ENCODE measurements around the gene EPS8L2. TPM values are rescaled to one million over a fixed set of nuclear protein-coding genes. Genes with fewer than 3 reads are reported as not detected.

EPS8L2 gene
- total and polyA plus RNA-seq, 2 of the 13 experiments (the other 11 are each of a cell fraction or from before 2014, with no cell fraction given) = 89.3 to 416 TPM

DNA sequence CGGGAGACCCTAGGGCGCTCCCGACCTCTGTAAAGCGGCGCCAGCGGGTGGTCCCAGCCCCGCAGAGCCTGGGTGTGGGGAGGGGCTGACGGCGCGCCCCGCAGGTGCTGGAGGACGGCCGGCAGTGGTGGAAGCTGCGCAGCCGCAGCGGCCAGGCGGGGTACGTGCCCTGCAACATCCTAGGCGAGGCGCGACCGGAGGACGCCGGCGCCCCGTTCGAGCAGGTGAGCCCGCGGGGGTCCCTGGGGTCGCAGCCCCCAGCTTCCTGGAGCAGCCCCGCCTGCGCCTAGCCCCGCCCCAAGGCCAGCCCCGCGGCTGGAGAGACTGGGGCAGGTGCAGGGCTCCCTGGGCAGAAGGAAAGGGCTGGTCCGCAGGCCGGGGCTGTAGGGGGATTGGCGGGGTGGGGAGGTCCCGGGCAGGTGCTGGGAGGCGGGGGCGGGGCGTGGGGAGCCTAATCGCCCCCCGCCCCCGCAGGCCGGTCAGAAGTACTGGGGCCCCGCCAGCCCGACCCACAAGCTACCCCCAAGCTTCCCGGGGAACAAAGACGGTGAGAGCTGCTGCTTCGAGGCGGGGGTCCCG is 19.7 kb downstream of the EPS8L2 start:
- FAIRE-seq (no peak), DNase-seq (ENCODE audit: low spot score) (no peak), ATAC-seq (no peak)
- in situ Hi-C loops (cut with HindIII; ENCODE audit: extremely low pct_ligation_motif_present, low pct_unique_long_range_greater_than_20kb) = loop anchor here (5.0 kb wide), 1 partner anchor 68 kb away; no protein-coding TSS in a partner anchor
- no peak overlapping the region for H3K27ac ChIP-seq (ENCODE audit: extremely low read length, insufficient read depth, low read length)
- no peaks in the 10 kb centered on the region for H3K79me2 ChIP-seq (ENCODE audit: insufficient read depth, low read length)
- no peak overlapping the region for H3K4me2 ChIP-seq (ENCODE audit: low read depth, low read length)
- peaks cover 38% of the 10 kb centered on the region for H3K4me1 ChIP-seq (ENCODE audit: insufficient read depth, low read length)
- H2AFZ ChIP-seq (ENCODE audit: low read length) = no peak overlapping the region
- ChIA-PET POLR2A (interaction anchor here (1.2 to 12.6 kb wide), 5 partner anchors 13 to 28 kb away, joined by 6 to 203 read pairs (median 10); partner anchors contain the start of genes DEAF1, EPS8L2, TALDO1 and TMEM80), CTCF (ENCODE audit: low intra/inter-chr PET ratio, low total read pairs) (interaction anchor here (1.9 kb wide), 1 partner anchor 29 kb away, joined by 3 read pairs; no protein-coding TSS in a partner anchor)
- H3K9me3 ChIP-seq (ENCODE audit: low read length) = no peaks in the 10 kb centered on the region
- no peak overlapping the region for H3K4me3 ChIP-seq (replicated peaks in 1 of 3; ENCODE audit: insufficient read depth in 1 of 3, low read depth in 2 of 3, low read length in 3 of 3)
- H3K36me3 ChIP-seq (replicated peaks in 1 of 2; ENCODE audit: control insufficient read depth in 1 of 2, insufficient read depth in 2 of 2, low read length in 2 of 2) = peaks cover 20 to 37% of the 10 kb centered on the region in 2 experiments
- no peak overlapping the region for H3K9ac ChIP-seq (ENCODE audit: insufficient read depth, low read depth, low read length)
- intact Hi-C loops (cut with micrococcal nuclease; ENCODE audit: unreplicated experiment) = no loop called here
- TF ChIP-seq AGO2 (optimal IDR thresholded peaks at IDR 0.05; ENCODE audit: low read depth, low read length) = peak; percentile 83
- TF ChIP-seq ZNF343 (CRISPR knock-in tag; IDR thresholded peaks at IDR 0.05) = no peak
- no peak for TF ChIP-seq ZNF235 (CRISPR knock-in tag; IDR thresholded peaks at IDR 0.05; ENCODE audit: borderline replicate concordance)
- TF ChIP-seq FOXA1 (IDR thresholded peaks at IDR 0.05) = no peak
- no peak for TF ChIP-seq FOXA1 (CRISPR knock-in tag; IDR thresholded peaks at IDR 0.05)
- TF ChIP-seq, protein P1, sequence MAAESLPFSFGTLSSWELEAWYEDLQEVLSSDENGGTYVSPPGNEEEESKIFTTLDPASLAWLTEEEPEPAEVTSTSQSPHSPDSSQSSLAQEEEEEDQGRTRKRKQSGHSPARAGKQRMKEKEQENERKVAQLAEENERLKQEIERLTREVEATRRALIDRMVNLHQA (CRISPR knock-in tag; IDR thresholded peaks at IDR 0.05) = no peak
- no peak for TF ChIP-seq THYN1 (CRISPR knock-in tag; IDR thresholded peaks at IDR 0.05; ENCODE audit: borderline replicate concordance, low read depth)
- no peak for TF ChIP-seq CHD4 (IDR thresholded peaks at IDR 0.05; ENCODE audit: borderline replicate concordance, low read length)
- TF ChIP-seq, protein P2, sequence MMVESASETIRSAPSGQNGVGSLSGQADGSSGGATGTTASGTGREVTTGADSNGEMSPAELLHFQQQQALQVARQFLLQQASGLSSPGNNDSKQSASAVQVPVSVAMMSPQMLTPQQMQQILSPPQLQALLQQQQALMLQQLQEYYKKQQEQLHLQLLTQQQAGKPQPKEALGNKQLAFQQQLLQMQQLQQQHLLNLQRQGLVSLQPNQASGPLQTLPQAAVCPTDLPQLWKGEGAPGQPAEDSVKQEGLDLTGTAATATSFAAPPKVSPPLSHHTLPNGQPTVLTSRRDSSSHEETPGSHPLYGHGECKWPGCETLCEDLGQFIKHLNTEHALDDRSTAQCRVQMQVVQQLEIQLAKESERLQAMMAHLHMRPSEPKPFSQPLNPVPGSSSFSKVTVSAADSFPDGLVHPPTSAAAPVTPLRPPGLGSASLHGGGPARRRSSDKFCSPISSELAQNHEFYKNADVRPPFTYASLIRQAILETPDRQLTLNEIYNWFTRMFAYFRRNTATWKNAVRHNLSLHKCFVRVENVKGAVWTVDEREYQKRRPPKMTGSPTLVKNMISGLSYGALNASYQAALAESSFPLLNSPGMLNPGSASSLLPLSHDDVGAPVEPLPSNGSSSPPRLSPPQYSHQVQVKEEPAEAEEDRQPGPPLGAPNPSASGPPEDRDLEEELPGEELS (CRISPR knock-in tag; IDR thresholded peaks at IDR 0.05) = no peak
- no peak for TF ChIP-seq ZNF263 (CRISPR knock-in tag; IDR thresholded peaks at IDR 0.05)
- no peak for TF ChIP-seq RCOR2 (CRISPR knock-in tag; IDR thresholded peaks at IDR 0.05)
- no peak for TF ChIP-seq SOX6 (IDR thresholded peaks at IDR 0.05)
- no peak for TF ChIP-seq SOX6 (CRISPR knock-in tag; IDR thresholded peaks at IDR 0.05)
- peak in 1 of 2 experiments; percentile 37; a peak in 1 of 4 replicates for TF ChIP-seq POLR2A (IDR thresholded peaks at IDR 0.05; ENCODE audit: insufficient read depth in 1 of 2, low read depth in 2 of 2, low read length in 2 of 2)
- TF ChIP-seq RBFOX2 (IDR thresholded peaks at IDR 0.05; ENCODE audit: low read depth, low read length) = peak; percentile 71
- TF ChIP-seq POLR2AphosphoS2 (IDR thresholded peaks at IDR 0.05; ENCODE audit: low read depth, low read length) = no peak
- no peak for TF ChIP-seq HOXA7 (CRISPR knock-in tag; IDR thresholded peaks at IDR 0.05)
- H3K27me3 ChIP-seq (ENCODE audit: control insufficient read depth in 1 of 2, insufficient read depth in 2 of 2, low read length in 2 of 2) = no peaks in the 10 kb centered on the region
- 98% methylated on average over 24 of the region's 53 CpGs for WGBS (ENCODE audit: low lambda C conversion rate)
- BruUV-seq (replicated peaks) = no TSS peak
- peaks cover 3% of the 10 kb centered on the region; the same call in 1 of the 2 replicates for H4K20me1 ChIP-seq (ENCODE audit: insufficient read depth, low read length)

Measured in HepG2 (cell line).